Stimulated activated CD4-positive, alpha-beta T cell treated with anti-CD3 and anti-CD28 coated beads, Interleukin-12 subunit alpha, Interleukin-12 subunit beta, amount 100 ng/mL, for 48 hours (primary cell): ENCODE results near the gene SPARCL1.
"Not testable (repeated sequence)": the region's sequence is repeated elsewhere in the genome, so short reads cannot be mapped to it uniquely, and the experiment has no call there.

Source experiments
- DNase-seq, 3 donors: peaks; one replicate each; pipeline ENCODE4 v3.0.0-alpha.2; 2020; ENCODE audit warnings: low read depth in 2 of 3, low spot score in 1 of 3

Gene SPARCL1

DNA sequence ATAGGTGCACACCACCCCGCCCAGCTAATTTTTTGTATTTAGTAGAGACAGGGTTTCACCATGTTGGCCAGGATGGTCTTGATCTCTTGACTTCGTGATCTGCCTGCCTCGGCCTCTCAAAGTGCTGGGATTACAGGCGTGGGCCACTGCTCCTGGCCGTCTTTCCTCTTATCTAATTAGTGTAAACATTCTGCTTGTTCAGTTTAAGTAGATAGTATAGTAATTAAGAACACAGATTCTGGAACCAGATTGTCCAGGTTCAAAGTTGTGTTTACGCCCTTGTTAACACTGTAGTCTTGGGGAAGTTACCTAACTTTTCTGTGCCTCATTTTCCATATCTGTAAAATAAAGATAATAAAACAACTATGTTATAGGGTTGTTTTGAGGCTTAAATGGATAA lies 82.8 kb downstream of the SPARCL1 start:
- DNase-seq = not testable (repeated sequence)

DNA sequence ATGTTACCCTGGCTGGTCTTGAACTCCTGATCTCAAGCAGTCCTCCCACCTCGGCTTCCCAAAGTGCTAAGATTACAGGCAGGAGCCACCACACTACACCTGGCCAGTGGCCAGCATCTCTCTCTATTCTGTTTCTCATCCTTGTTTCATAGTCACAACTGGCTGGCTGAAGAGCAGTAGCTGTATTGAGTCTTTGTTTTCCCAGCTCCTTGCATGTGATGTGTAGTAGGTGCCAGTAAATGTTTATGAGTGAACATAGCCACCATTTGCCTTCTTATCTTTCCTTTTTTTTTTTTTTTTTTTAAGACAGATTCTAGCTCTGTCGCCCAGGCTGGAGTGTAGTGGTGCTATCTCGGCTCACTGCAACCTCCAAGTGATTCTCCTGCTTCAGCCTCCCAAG lies 83.2 kb downstream of the SPARCL1 start:
- DNase-seq = no peak

DNA sequence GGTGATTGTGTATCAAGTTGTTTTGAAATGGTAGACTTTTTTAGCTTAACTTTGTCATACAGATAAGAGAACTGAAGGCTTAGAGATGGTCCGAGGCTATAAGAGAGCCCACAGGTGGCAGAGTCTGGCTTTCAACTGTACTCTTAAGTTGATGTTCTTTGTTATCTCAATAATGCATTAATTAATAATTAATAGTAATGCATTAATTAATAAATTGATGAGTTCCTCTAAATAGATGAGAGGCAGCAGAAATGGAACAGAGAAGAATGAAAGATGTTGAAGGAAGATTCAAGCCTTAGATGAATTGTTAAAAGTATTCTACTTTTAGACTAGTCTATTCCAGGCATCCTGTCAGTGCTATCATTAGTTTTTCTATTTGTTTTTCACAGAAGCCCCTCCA lies 84.4 kb downstream of the SPARCL1 start:
- no peak for DNase-seq

DNA sequence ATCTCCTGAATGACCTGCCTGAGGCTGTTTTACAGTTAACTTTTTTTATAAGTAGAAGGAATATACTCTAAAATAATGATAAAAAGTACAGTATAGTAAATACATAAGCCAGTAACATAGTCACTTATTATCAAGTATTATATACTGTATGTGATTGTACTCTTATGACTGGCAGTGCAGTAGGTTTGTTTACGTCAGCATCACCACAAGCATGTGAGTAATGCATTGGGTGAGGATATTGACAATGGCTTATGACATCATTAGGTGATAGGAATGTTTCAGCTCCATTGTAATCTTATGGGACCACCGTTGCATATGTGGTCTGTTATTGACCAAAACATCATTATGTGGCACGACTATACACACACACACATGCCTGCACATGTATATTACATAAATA lies 86.3 kb downstream of the SPARCL1 start:
- DNase-seq = no peak

DNA sequence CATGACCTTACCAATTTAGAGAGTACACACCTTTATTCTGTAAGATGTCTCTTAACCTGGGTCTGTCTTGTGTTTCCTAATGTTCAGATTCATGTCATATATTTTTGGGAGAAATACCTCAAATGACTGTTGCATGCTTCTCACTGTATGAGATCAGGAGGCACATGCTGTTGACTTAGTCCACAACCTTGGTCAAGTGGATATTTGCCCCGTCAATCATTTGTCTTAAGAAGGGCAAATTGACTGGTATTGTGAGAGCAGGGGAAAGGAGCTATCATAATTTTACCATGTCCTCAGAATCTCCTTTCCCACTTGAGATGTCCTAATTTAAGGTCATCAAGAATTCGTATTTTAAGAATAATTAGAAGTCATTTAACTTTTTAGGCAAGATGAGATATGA lies 95.8 kb downstream of the SPARCL1 start:
- DNase-seq = no peak

DNA sequence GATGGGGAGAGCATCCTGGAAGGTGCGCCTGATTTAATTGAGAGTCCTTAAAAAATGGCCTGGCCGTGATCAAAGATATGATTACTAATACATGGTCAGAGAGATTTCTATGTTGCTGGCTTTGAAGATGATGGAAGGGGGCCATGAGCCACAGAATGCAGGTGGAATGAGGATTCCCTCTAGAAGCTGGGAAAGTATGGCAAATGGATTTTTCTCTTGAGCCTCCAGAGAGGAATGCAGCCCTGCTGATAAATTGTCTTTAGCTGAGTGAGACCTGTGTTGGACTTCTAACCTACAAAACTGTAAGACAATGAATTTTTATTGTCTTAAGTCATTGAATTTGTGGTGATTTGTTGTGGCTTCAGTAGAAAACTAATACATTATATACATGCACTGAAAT lies 99.1 kb downstream of the SPARCL1 start:
- no peak for DNase-seq

DNA sequence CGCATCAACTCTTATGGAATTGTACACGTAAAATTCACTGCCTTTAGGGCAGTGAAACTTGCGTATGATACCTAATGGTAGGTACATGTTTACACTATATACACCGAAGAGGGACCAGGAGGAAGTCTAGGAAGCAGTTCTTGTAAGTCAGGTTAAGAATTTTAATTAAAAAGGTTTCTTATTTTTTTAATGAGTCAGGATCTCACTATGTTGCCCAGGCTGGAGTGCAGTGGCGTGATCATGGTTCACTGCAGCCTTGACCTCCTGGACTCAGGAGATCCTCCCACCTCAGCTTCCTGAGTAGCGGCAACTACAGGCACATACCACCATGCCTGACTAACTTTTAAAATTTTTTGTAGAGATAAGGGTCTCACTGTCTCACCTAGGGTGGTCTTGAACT lies 100.2 kb downstream of the SPARCL1 start:
- DNase-seq = no peak

DNA sequence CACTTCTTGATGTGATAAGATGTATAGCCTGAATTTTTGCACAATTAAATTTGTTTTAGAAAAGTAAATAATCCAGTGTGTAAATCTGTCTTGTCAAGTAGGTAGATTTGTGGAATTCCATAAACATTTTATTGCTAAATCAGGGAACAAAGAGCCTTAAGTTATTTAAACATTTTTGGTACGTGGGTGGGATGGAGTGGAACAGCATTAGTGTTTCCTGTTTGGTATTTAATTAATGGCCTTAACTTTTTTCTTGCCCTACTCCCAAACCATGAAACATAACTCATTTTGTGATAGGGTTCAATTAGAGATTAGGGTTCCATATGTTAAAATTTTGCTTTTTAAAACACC lies 101.7 kb downstream of the SPARCL1 start:
- DNase-seq = no peak

DNA sequence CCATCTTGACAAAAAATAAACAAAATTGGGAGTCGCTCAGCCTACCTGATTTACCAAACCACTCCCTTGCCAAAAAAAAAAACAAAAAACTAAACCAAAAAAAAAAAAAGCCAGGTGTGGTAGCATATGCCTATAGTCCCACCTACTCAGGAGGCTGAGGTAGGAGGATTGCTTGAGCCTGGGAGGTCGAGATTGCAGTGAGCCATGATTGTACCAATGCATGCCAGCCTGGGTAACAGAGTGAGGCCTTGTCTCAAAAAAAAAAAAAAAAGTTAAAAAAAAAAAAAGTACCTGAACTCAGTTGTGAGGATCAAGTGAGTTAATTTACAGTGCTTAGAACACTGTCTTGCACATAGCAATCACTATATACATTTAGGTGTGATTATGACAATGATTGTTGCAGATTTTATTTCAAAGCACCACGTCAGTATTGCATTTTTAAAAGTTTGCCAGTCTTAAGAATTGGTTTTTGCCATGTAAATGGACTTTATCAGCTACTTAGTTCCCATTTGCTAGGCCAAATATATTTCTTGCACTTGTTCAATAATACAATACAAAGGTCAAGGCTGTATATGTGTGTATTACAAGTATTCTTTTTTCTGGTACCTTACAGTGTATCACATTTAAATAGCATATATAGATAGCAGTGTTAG lies 102.2 kb downstream of the SPARCL1 start:
- no peak for DNase-seq

DNA sequence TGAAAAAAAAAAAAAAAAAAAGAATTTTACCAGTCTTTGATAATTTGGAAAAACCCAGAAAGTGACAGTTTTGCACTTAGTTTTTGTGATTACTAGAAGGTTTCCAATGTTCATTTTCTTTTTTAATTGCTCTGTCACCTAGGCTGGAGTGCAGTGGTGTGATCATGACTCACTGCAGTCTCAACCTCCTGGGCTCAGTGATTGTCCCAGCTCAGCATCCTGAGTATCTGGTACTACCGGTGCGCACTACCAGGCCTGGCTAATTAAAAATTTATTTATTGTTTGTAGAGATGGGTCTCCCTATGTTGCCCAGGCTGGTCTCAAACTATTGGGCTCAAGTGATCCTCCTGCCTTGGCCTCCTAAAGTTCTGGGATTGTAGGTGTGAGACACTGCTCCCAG lies 103.5 kb downstream of the SPARCL1 start:
- DNase-seq = peak in 1 of 3 donors; percentile 1

DNA sequence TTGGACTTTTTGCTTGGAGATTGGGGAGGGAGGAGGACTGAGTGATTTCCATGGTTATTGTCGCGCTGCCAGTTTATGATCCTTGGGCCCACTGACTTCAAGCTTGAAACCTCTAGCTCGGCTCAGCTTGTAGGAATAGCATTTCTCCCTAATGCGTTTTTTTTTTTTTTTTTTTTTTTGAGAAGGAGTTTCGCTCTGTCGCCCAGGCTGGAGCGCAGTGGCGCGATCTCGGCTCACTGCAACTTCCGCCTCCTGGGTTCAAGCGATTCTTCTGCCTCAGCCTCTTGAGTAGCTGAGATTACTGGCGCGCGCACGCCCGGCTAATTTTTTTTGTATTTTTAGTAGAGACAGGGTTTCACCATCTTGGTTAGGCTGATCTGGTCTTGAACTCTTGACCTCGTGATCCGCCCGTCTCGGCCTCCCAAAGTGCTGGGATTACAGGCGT lies 105.1 kb downstream of the SPARCL1 start:
- DNase-seq = not testable (repeated sequence)
